ENCODE measurements around the gene SPEG.

SPEG gene

GRCh38 chr2:219443697-219444023 is 9.0 kb downstream of the SPEG start:
- no peak for DNase-seq (ENCODE audit: low spot score)

- DNase-seq (ENCODE audit: low spot score): no peak
Measured at GRCh38 chr2:219444566-219445091, 10.0 kb downstream of the SPEG start.

- no peak for DNase-seq (ENCODE audit: low spot score)
Measured at GRCh38 chr2:219445220-219445640, 10.6 kb downstream of the SPEG start.

- peak; percentile 43 for DNase-seq (ENCODE audit: low spot score)
Measured at GRCh38 chr2:219446101-219446504, 11.5 kb downstream of the SPEG start.

- DNase-seq (ENCODE audit: low spot score): no peak
Measured at GRCh38 chr2:219446689-219447088, 12.0 kb downstream of the SPEG start.

- DNase-seq (ENCODE audit: low spot score): no peak
Measured at GRCh38 chr2:219447242-219448098, 12.8 kb downstream of the SPEG start.

GRCh38 chr2:219448099-219448775 is 13.6 kb downstream of the SPEG start:
- DNase-seq (ENCODE audit: low spot score): no peak

- no peak for DNase-seq (ENCODE audit: low spot score)
Measured at GRCh38 chr2:219448776-219449341, 14.2 kb downstream of the SPEG start.

- DNase-seq (ENCODE audit: low spot score): no peak
Measured at GRCh38 chr2:219449609-219450008, 15.0 kb downstream of the SPEG start.

GRCh38 chr2:219451661-219452360 is 17.2 kb downstream of the SPEG start:
- no peak for DNase-seq (ENCODE audit: low spot score)

- peak; percentile 83 for DNase-seq (ENCODE audit: low spot score)
Measured at GRCh38 chr2:219452361-219453317, 18.0 kb downstream of the SPEG start.

GRCh38 chr2:219453671-219454590 is 19.3 kb downstream of the SPEG start:
- DNase-seq (ENCODE audit: low spot score): peak; percentile 93

- no peak for DNase-seq (ENCODE audit: low spot score)
Measured at GRCh38 chr2:219455581-219455980, 20.9 kb downstream of the SPEG start.

GRCh38 chr2:219457784-219458369 is 23.2 kb downstream of the SPEG start:
- DNase-seq (ENCODE audit: low spot score): peak; percentile 56

- no peak for DNase-seq (ENCODE audit: low spot score)
Measured at GRCh38 chr2:219458996-219459395, 24.4 kb downstream of the SPEG start.

GRCh38 chr2:219459460-219460311 is 25.0 kb downstream of the SPEG start:
- peak; percentile 59 for DNase-seq (ENCODE audit: low spot score)

- no peak for DNase-seq (ENCODE audit: low spot score)
Measured at GRCh38 chr2:219460424-219460926, 25.8 kb downstream of the SPEG start.

GRCh38 chr2:219461047-219461514 is 26.4 kb downstream of the SPEG start:
- DNase-seq (ENCODE audit: low spot score): no peak
